H9 (cell line): ENCODE data around the gene ATP6V1B1. TPM values are rescaled to one million over a fixed set of nuclear protein-coding genes. Genes with fewer than 3 reads are reported as not detected.
A peak's percentile ranks its signal among the peaks of the same experiment; 100 is the strongest.

Experiments
- DNase-seq: peaks from one replicate; pipeline ENCODE4 v3.0.0-alpha.2; 2017
- H2AFZ ChIP-seq: one replicate; pipeline ENCODE4 v1.6.1; 2013; ENCODE audit warnings: mild to moderate bottlenecking, low read length, control low read depth, moderate library complexity
- H2AK5ac ChIP-seq: 2 replicates; pipeline ENCODE4 v1.6.1; 2013; ENCODE audit warnings: low read length, control low read depth, mixed read lengths; ENCODE audit not compliant: insufficient read length
- H2BK120ac ChIP-seq: one replicate; pipeline ENCODE4 v1.6.1; 2013; ENCODE audit warnings: low read depth, mild to moderate bottlenecking, low read length, control low read depth, inconsistent platforms; ENCODE audit not compliant: poor library complexity, severe bottlenecking
- H2BK12ac ChIP-seq: 2 replicates; pipeline ENCODE4 v1.6.1; 2013; ENCODE audit warnings: low read length, control low read depth, mixed read lengths, low read depth; ENCODE audit not compliant: insufficient read length
- H2BK15ac ChIP-seq: 2 replicates; pipeline ENCODE4 v1.6.1; 2013; ENCODE audit warnings: low read depth, low read length, control low read depth
- H2BK20ac ChIP-seq: one replicate; pipeline ENCODE4 v1.6.1; 2013; ENCODE audit warnings: low read depth, mild to moderate bottlenecking, low read length, control low read depth, inconsistent platforms; ENCODE audit not compliant: poor library complexity, severe bottlenecking
- H2BK5ac ChIP-seq: 2 replicates; pipeline ENCODE4 v1.6.1; 2013; ENCODE audit warnings: low read length, control low read depth, mixed read lengths; ENCODE audit not compliant: insufficient read length
- H3K14ac ChIP-seq: 2 replicates; pipeline ENCODE4 v1.6.1; 2013; ENCODE audit warnings: low read length, control low read depth; ENCODE audit not compliant: insufficient read depth
- H3K18ac ChIP-seq: 2 replicates; pipeline ENCODE4 v1.6.1; 2013; ENCODE audit warnings: low read depth, mild to moderate bottlenecking, mixed read lengths, low read length, control low read depth; ENCODE audit not compliant: insufficient read length
- H3K23ac ChIP-seq: 2 replicates; pipeline ENCODE4 v1.6.1; 2013; ENCODE audit warnings: low read length, control low read depth, mixed read lengths, low read depth; ENCODE audit not compliant: insufficient read length
- H3K23me2 ChIP-seq: 2 replicates; pipeline ENCODE4 v1.6.1; 2013; ENCODE audit warnings: low read depth, mild to moderate bottlenecking, mixed read lengths, low read length, control low read depth; ENCODE audit not compliant: insufficient read length, poor library complexity, severe bottlenecking
- H3K27ac ChIP-seq: 2 replicates; pipeline ENCODE4 v1.5.1; 2013; ENCODE audit warnings: low read length, control low read depth, mixed read lengths, low read depth; ENCODE audit not compliant: insufficient read length
- H3K27me3 ChIP-seq: 2 replicates; pipeline ENCODE4 v1.6.1; 2013; ENCODE audit warnings: low read length, control low read depth, inconsistent platforms; ENCODE audit not compliant: insufficient read depth
- H3K4ac ChIP-seq: 2 replicates; pipeline ENCODE4 v1.6.1; 2013; ENCODE audit warnings: low read depth, mild to moderate bottlenecking, control low read depth, inconsistent platforms, low read length, moderate library complexity
- H3K4me1 ChIP-seq: 2 replicates; pipeline ENCODE4 v1.6.1; 2013; ENCODE audit warnings: low read length, control low read depth, inconsistent platforms; ENCODE audit not compliant: insufficient read depth
- H3K4me2 ChIP-seq: 2 replicates; pipeline ENCODE4 v1.6.1; 2013; ENCODE audit warnings: low read length, control low read depth, mixed read lengths; ENCODE audit not compliant: insufficient read length, insufficient read depth
- H3K56ac ChIP-seq: 2 replicates; pipeline ENCODE4 v1.6.1; 2013; ENCODE audit warnings: low read depth, mild to moderate bottlenecking, mixed read lengths, low read length, control low read depth; ENCODE audit not compliant: insufficient read length
- H3K79me1 ChIP-seq: 2 replicates; pipeline ENCODE4 v1.6.1; 2013; ENCODE audit warnings: low read depth, mild to moderate bottlenecking, moderate library complexity, low read length, control low read depth, inconsistent platforms; ENCODE audit not compliant: insufficient read depth, poor library complexity, severe bottlenecking
- H3K79me2 ChIP-seq: 2 replicates; pipeline ENCODE4 v1.6.1; 2013; ENCODE audit warnings: low read length, control low read depth, inconsistent platforms; ENCODE audit not compliant: insufficient read depth
- H3K9ac ChIP-seq: 2 replicates; pipeline ENCODE4 v1.6.1; 2013; ENCODE audit warnings: low read length, control low read depth, mixed read lengths; ENCODE audit not compliant: insufficient read length; ENCODE audit errors: extremely low read depth
- H3K9me3 ChIP-seq: one replicate; pipeline ENCODE4 v1.6.1; 2013; ENCODE audit warnings: low read depth, low read length, inconsistent platforms; ENCODE audit not compliant: control insufficient read depth
- H3T11ph ChIP-seq: one replicate; pipeline ENCODE4 v1.6.1; 2013; ENCODE audit warnings: mild to moderate bottlenecking, low read length, control low read depth, inconsistent platforms
- H4K20me1 ChIP-seq: one replicate; pipeline ENCODE4 v1.6.1; 2013; ENCODE audit not compliant: control insufficient read depth, insufficient read length, insufficient read depth
- H4K5ac ChIP-seq: 2 replicates; pipeline ENCODE4 v1.6.1; 2013; ENCODE audit warnings: low read depth, mild to moderate bottlenecking, mixed read lengths, low read length, control low read depth; ENCODE audit not compliant: insufficient read length
- H4K8ac ChIP-seq: replicated peaks from 2 replicates; pipeline ENCODE4 v1.6.1; 2013; ENCODE audit warnings: low read length, control low read depth, mixed read lengths, low read depth; ENCODE audit not compliant: insufficient read length
- H4K91ac ChIP-seq: 2 replicates; pipeline ENCODE4 v1.6.1; 2013; ENCODE audit warnings: low read depth, mild to moderate bottlenecking, moderate library complexity, mixed read lengths, low read length, control low read depth; ENCODE audit not compliant: insufficient read length
- H3K27ac Mint-ChIP-seq, 3 experiments: 2 replicates in 2 of 3; 3 replicates in 1 of 3; pipeline ENCODE4 v1.8.0; 2020 to 2021; ENCODE audit warnings: mixed read lengths in 3 of 3, mild to moderate bottlenecking in 1 of 3, moderate library complexity in 1 of 3
- H3K27me3 Mint-ChIP-seq: 2 replicates; pipeline ENCODE4 v1.8.0; 2021; ENCODE audit warnings: low read depth, mild to moderate bottlenecking, moderate library complexity, mixed read lengths
- H3K36me3 Mint-ChIP-seq, 3 experiments: 2 replicates in 2 of 3; 3 replicates in 1 of 3; pipeline ENCODE4 v1.8.0; 2020 to 2021; ENCODE audit warnings: low read depth in 3 of 3, mixed read lengths in 3 of 3; ENCODE audit not compliant: insufficient read depth in 1 of 3
- H3K4me1 Mint-ChIP-seq, 2 experiments: 2 replicates each; pipeline ENCODE4 v1.8.0; 2020; ENCODE audit warnings: mixed read lengths in 2 of 2
- H3K4me3 Mint-ChIP-seq, 2 experiments: 2 replicates in 1 of 2; 3 replicates in 1 of 2; pipeline ENCODE4 v1.8.0; 2020 to 2021; ENCODE audit warnings: mild to moderate bottlenecking in 2 of 2, mixed read lengths in 2 of 2, moderate library complexity in 1 of 2
- H3K9me3 Mint-ChIP-seq, 2 experiments: 2 replicates in 1 of 2; 3 replicates in 1 of 2; pipeline ENCODE4 v1.8.0; 2020; ENCODE audit warnings: mild to moderate bottlenecking in 2 of 2, mixed read lengths in 2 of 2, moderate library complexity in 1 of 2
- WGBS: extraction: QIAGEN DNeasy Blood & Tissue Kit; methylation state at CpG from one replicate; pipeline ENCODE4 v1.1.7; 2013; ENCODE audit warnings: missing lambda C conversion rate, low lambda C conversion rate, mixed read lengths; ENCODE audit not compliant: insufficient read length; ENCODE audit errors: extremely low coverage; 5-methylcytosine and 5-hydroxymethylcytosine counted together
- total RNA-seq: library from RNA; stranded (reverse); gene quantifications from 2 replicates; pipeline ENCODE4 v1.2.1, GENCODE V29; 2021
- TF ChIP-seq, protein P1 (sequence below): fragments of 200-600 bp; sonication (generic); conservative IDR thresholded peaks from 3 replicates; pipeline ENCODE4 v1.8.0; 2021; ENCODE audit warnings: antibody characterized with exemption, mild to moderate bottlenecking

The ATP6V1B1 gene
- total RNA-seq, 1 experiment from 2014 or later, result not detected

DNA sequence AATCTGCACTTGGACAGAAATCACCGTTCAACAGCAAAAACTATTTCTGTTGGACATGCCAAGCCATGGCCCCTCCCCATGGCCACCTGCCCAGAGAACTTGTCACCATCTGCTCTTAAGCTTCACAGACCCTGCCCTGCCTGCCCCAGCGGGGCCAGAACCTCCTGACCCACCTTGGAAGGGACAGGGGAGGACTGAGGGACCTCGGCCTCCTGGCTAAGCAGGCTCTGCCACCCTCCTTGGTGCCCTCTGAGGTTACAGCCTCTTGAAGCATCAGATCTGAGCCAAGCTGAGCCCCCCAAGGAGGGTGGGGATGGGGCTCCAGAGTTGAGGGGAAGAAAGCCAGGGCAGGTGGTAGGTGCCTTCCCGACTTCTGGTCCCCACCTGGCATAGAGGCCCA, 52.5 kb downstream of the ATP6V1B1 start:
- Histone ChIP-seq H3K4me1 (no peaks in the 10 kb centered on the region), H2BK12ac (no peak overlapping the region), H3K4ac (no peak overlapping the region), H3K79me1 (no peaks in the 10 kb centered on the region), H2BK120ac (no peak overlapping the region), H3K27me3 (no peaks in the 10 kb centered on the region), H2BK5ac (no peak overlapping the region), H3T11ph (no peak overlapping the region), H3K23me2 (no peaks in the 10 kb centered on the region), H3K23ac (no peak overlapping the region), H4K5ac (no peak overlapping the region), H2BK15ac (no peak overlapping the region), H3K9me3 (no peaks in the 10 kb centered on the region), H3K27ac (no peak overlapping the region), H3K14ac (no peak overlapping the region), H3K9ac (no peak overlapping the region), H3K79me2 (0 out of 2 replicates have a peak, but pooled peaks cover 3% of the 10 kb centered on the region), H3K4me2 (no peak overlapping the region), H3K56ac (no peak overlapping the region), H4K91ac (no peak overlapping the region), H3K18ac (no peak overlapping the region), H4K20me1 (no peaks in the 10 kb centered on the region), H4K8ac (no peak overlapping the region), H2BK20ac (no peak overlapping the region), H2AK5ac (no peak overlapping the region), H2AFZ (no peak overlapping the region)
- DNase-seq, result peak; percentile 12
- no peak overlapping the region for H3K4me3 Mint-ChIP-seq
- no peaks in the 10 kb centered on the region for H3K9me3 Mint-ChIP-seq
- H3K27me3 Mint-ChIP-seq, result peaks cover 6% of the 10 kb centered on the region; the same call in 1 of the 2 replicates
- TF ChIP-seq, protein P1, sequence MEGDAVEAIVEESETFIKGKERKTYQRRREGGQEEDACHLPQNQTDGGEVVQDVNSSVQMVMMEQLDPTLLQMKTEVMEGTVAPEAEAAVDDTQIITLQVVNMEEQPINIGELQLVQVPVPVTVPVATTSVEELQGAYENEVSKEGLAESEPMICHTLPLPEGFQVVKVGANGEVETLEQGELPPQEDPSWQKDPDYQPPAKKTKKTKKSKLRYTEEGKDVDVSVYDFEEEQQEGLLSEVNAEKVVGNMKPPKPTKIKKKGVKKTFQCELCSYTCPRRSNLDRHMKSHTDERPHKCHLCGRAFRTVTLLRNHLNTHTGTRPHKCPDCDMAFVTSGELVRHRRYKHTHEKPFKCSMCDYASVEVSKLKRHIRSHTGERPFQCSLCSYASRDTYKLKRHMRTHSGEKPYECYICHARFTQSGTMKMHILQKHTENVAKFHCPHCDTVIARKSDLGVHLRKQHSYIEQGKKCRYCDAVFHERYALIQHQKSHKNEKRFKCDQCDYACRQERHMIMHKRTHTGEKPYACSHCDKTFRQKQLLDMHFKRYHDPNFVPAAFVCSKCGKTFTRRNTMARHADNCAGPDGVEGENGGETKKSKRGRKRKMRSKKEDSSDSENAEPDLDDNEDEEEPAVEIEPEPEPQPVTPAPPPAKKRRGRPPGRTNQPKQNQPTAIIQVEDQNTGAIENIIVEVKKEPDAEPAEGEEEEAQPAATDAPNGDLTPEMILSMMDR, result no peak
- peaks cover 7 to 8% of the 10 kb centered on the region in 2 experiments for H3K4me1 Mint-ChIP-seq
- no peak overlapping the region for H3K27ac Mint-ChIP-seq
- no CpG with 5 or more reads among the region's 4 CpGs for WGBS
- H3K36me3 Mint-ChIP-seq, result peaks cover 1 to 38% (median 30%) of the 10 kb centered on the region in 3 experiments; a peak in 4 of 7 replicates
